T47D (cell line): ENCODE data around the gene UGT1A5.
"Not testable (repeated sequence)": the region's sequence is repeated elsewhere in the genome, so short reads cannot be mapped to it uniquely, and the experiment has no call there.

ENCODE experiments used
- DNase-seq, 2 experiments: peaks; one replicate each; pipeline versions ENCODE4 v3.0.0 to v3.0.0-alpha.2; 2011 to 2012; ENCODE audit warnings: low read depth in 1 of 2, low spot score in 1 of 2
- JUND ChIP-seq: IDR thresholded peaks from 2 replicates; pipeline ENCODE4 v1.6.1; 2012; ENCODE audit warnings: low read depth
- in situ Hi-C: cut with HindIII; loops from 2 replicates; pipeline ENCODE4 v1.10.0; 2016; ENCODE audit warnings: low sequenced_read_pairs, low pct_unique_long_range_greater_than_20kb

UGT1A5 gene

GRCh38 chr2:233684640-233685039, 28.1 kb upstream of the UGT1A5 start:
- no peak for DNase-seq
- in situ Hi-C loops, result no loop called here
- no peak for TF ChIP-seq JUND

- in situ Hi-C loops, result no loop called here
- no peak for DNase-seq
Observed at GRCh38 chr2:233686928-233687327, 25.8 kb upstream of the UGT1A5 start.

GRCh38 chr2:233688341-233688740, 24.4 kb upstream of the UGT1A5 start:
- DNase-seq, result no peak
- no peak for TF ChIP-seq JUND
- in situ Hi-C loops, result no loop called here

More at GRCh38 chr2:233686928-233687327, 25.8 kb upstream of the UGT1A5 start:
- TF ChIP-seq JUND, result no peak

- no peak for TF ChIP-seq JUND
- DNase-seq, result no peak
- in situ Hi-C loops, result no loop called here
Observed at GRCh38 chr2:233689031-233689430, 23.7 kb upstream of the UGT1A5 start.

GRCh38 chr2:233689501-233689900, 23.2 kb upstream of the UGT1A5 start:
- no peak for DNase-seq
- no peak for TF ChIP-seq JUND
- in situ Hi-C loops, result no loop called here

- no peak for DNase-seq
- in situ Hi-C loops, result no loop called here
- TF ChIP-seq JUND, result no peak
Observed at GRCh38 chr2:233690444-233690843, 22.3 kb upstream of the UGT1A5 start.

- no peak for TF ChIP-seq JUND
- DNase-seq, result no peak
- in situ Hi-C loops, result no loop called here
Observed at GRCh38 chr2:233691443-233692433, 21.0 kb upstream of the UGT1A5 start.

GRCh38 chr2:233692648-233693047, 20.1 kb upstream of the UGT1A5 start, which contains the start of gene UGT1A6:
TSS of gene UGT1A6 (plus strand) at chr2:233692890. CDS start at chr2:233693005, 115 bp downstream.
- in situ Hi-C loops, result no loop called here
- DNase-seq, result no peak
- TF ChIP-seq JUND, result no peak

GRCh38 chr2:233693963-233694362, 18.7 kb upstream of the UGT1A5 start:
- TF ChIP-seq JUND, result no peak
- DNase-seq, result no peak
- in situ Hi-C loops, result no loop called here

- no peak for DNase-seq
- no peak for TF ChIP-seq JUND
- in situ Hi-C loops, result no loop called here
Observed at GRCh38 chr2:233698740-233699139, 14.0 kb upstream of the UGT1A5 start.

GRCh38 chr2:233699424-233700027, 13.2 kb upstream of the UGT1A5 start:
- TF ChIP-seq JUND, result no peak
- in situ Hi-C loops, result no loop called here
- DNase-seq, result no peak

GRCh38 chr2:233700028-233700635, 12.6 kb upstream of the UGT1A5 start:
- in situ Hi-C loops, result no loop called here
- no peak for TF ChIP-seq JUND
- no peak for DNase-seq

GRCh38 chr2:233700842-233701241, 11.9 kb upstream of the UGT1A5 start:
- DNase-seq, in situ Hi-C loops: not testable (repeated sequence)
